Prostate gland (tissue), 2 donors: ENCODE results near the gene ACACB.

Experiments
- CTCF ChIP-seq, 4 experiments: fragments of 200-600 bp in 2 of 4; fragments of 450-650 bp in 2 of 4; sonication (generic) in 2 of 4; IDR thresholded peaks; 1 replicate in 3 of 4; 2 replicates in 1 of 4; pipeline ENCODE4 v1.5.1; 2016 to 2019; ENCODE audit warnings: antibody characterized with exemption in 4 of 4, mild to moderate bottlenecking in 2 of 4, moderate library complexity in 2 of 4
- POLR2A ChIP-seq: fragments of 450-650 bp; IDR thresholded peaks from one replicate; pipeline ENCODE4 v1.6.1; 2016; ENCODE audit warnings: antibody characterized with exemption, mild to moderate bottlenecking

DNA sequence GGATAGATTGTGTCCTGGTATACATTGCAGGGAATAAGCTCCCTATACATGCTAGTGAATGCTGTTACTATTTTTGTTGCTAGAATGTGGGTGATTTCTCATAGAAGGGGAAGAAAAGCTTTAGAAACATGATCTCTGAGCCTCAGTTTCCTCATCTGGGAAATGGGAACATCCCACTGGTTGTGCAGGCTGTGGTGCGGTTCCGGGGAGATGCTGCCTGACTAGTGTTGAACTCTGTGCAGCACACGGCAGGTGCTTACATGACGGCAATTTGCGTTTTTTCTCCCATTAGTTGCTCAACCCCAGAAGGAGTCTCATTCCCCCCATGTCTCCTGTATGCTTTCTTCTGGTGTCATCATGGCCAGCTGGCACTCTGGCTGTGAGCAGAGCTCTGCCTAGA is 159.8 kb downstream of the ACACB start:
- TF ChIP-seq CTCF (IDR thresholded peaks at IDR 0.05) (no peak), POLR2A (no peak)
